Esophagus squamous epithelium (tissue), 4 donors: Measurements from ENCODE around the gene RNGTT.

ENCODE experiments used
- CTCF ChIP-seq, 6 experiments: fragments of 450-650 bp in 4 of 6; fragments of 200-600 bp in 2 of 6; sonication (generic) in 2 of 6; IDR thresholded peaks; one replicate each; pipeline ENCODE4 v1.5.1; 2016 to 2019; ENCODE audit warnings: antibody characterized with exemption in 6 of 6, mild to moderate bottlenecking in 4 of 6, moderate library complexity in 4 of 6
- POLR2A ChIP-seq, 4 donors: fragments of 450-650 bp; IDR thresholded peaks; one replicate each; pipeline ENCODE4 v1.6.1; 2017; ENCODE audit warnings: antibody characterized with exemption in 4 of 4, mild to moderate bottlenecking in 4 of 4, moderate library complexity in 3 of 4

DNA sequence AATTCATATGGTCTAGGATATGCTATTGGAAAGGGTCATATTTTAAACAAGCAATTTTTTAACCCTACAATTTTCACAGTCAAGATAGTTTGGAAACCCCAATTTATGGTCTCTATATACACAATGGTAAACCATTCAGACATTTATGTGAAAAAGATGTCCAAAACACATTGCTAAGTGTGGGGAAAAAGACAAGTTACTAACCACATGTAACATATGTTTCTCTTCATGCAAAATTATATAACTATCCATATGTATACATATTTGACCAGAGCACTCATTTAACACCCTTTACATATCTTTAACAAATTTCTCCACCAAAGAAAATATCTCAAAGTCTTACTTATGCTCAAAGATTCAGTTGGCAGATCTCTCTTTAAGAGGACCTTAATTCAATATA lies 110.6 kb downstream of the RNGTT start:
- TF ChIP-seq CTCF (IDR thresholded peaks at IDR 0.05) (no peak), POLR2A (IDR thresholded peaks at IDR 0.05) (no peak)
